ENCODE measurements around the gene MAP2K1.

The MAP2K1 gene

DNA sequence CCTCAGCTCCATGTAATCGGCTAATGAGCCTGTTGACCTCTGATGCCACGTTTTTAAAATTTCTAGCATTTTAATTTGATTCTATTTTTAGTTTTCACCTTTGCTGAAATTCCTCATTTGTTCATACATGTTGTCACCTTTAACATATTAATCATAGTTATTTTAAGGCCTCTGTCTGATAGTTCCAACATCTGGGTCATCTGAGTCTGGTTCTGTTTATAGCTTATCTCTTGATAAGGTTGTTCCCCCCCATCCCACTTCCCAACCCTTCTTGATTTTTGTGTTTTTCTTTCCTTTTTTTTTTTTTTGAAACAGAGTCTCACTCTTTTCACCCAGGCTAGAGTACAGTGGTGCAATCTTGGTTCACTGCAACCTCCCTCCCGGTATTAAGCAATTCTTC is 36.4 kb downstream of the MAP2K1 start:
- TF ChIP-seq CTCF (IDR thresholded peaks at IDR 0.05): no peak

DNA sequence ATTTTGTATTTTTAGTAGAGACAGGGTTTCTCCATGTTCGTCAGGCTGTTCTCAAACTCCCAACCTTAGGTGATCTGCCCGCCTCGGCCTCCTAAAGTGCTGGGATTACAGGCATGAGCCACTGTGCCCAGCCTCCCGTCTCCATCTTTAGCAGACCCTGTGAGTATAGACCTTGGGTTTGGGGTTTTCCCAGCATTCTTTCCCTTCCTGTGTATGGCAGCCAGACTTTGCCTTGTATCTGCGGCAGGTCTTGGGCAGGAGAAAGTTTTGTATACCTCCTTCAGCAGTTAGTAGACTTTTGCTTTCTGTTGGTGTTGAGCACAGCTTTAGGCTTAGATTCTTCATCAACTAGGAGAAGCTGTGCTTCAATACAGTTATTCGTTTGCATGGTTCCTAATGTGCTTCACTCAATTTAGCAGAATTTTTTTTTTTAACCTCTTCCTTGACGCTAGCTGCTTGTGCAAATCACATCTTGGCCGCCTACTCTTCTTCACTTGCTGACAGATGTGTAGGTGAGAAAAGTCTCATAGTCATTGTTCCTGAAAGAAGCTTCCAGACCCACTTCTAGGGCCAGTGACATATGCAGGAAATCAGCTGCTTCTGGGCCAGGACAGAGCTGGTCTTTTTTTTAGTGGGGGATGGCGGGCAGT is 38.4 kb downstream of the MAP2K1 start:
- no peak for TF ChIP-seq CTCF (IDR thresholded peaks at IDR 0.05)

DNA sequence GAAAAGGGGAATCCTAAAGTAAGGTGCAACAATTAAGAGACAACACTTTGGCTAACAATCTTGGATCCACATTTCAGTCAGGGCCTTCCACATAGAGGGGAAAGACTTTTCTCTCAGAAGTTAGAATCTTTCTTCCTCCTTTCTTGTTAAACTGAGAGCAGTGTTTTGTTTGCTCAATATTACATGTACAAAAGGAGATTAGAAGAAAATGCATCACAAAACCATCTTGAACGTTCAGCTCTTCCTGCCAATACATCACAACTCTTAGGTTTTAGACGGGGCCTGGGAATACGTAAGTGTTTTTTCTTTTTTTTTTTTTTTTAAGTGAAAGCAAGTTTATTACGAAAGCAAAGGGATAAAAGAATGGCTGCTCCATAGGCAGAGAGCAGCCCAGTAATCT is 39.1 kb downstream of the MAP2K1 start:
- no peak for TF ChIP-seq CTCF (IDR thresholded peaks at IDR 0.05)

GRCh38 chr15:66429117-66429516 is 42.4 kb downstream of the MAP2K1 start:
- no peak for TF ChIP-seq CTCF (IDR thresholded peaks at IDR 0.05)

DNA sequence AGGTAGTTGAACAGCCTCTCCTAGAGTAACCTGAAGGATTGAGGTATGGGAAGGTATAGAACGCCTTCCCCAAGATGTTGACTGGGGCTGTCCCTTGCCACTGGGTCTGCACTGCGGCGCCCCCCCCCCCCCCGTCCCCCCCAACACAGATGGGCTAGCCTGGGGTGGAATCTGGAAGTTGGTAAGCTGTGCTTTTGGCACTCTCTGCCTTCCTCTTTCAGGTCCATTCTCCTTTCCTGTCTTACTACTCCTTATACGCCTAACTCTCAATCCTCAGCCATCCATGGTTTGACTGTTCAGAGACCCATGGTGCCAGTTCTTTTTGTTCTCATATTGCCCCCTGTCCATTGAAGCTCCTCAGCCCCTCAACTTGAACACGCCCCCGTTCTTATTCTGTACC is 42.8 kb downstream of the MAP2K1 start:
- TF ChIP-seq CTCF (IDR thresholded peaks at IDR 0.05): no peak

- TF ChIP-seq CTCF (IDR thresholded peaks at IDR 0.05): no peak
Observed at GRCh38 chr15:66430627-66431255, 44.0 kb downstream of the MAP2K1 start.

DNA sequence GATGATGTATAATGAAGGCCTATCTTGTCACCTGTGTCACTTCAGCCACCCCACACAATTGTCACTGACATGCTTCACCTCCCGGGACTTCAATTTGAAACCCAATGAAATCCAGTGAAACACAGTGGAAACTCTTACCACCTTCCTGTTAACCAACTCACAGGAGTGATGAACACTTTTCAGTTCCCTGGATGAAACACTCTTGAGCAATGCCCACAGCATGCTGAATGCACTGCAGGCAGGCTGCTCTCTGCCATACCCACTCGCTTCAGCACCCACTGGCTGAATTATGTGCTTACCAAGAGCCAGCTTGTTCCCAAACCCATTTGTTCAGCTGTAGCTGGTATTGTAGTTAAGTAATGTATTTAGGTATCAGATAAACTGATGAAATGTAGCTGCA is 47.0 kb downstream of the MAP2K1 start:
- TF ChIP-seq CTCF (IDR thresholded peaks at IDR 0.05): no peak

All from LNCAP (cell line).